A673 (cell line): ENCODE data around the gene BAIAP3.

ENCODE experiments used
- EZH2 ChIP-seq: fragments of 200-600 bp; sonication (generic); IDR thresholded peaks from 2 replicates; pipeline ENCODE4 v1.6.1; 2017; ENCODE audit warnings: borderline replicate concordance, low read depth, mild to moderate bottlenecking, mixed read lengths, antibody characterized with exemption, low read length; ENCODE audit not compliant: poor library complexity, severe bottlenecking
- TF ChIP-seq, protein P1 (sequence below): fragments of 300-800, 200-600 bp; sonication (generic); conservative IDR thresholded peaks from 2 replicates; pipeline ENCODE4 v1.5.1; 2017; ENCODE audit warnings: low read depth, mild to moderate bottlenecking, antibody characterized with exemption, low read length, moderate library complexity, mixed read lengths

GRCh38 chr16:1387331-1387730 lies 53.9 kb downstream of the BAIAP3 start:
- TF ChIP-seq, protein P1, sequence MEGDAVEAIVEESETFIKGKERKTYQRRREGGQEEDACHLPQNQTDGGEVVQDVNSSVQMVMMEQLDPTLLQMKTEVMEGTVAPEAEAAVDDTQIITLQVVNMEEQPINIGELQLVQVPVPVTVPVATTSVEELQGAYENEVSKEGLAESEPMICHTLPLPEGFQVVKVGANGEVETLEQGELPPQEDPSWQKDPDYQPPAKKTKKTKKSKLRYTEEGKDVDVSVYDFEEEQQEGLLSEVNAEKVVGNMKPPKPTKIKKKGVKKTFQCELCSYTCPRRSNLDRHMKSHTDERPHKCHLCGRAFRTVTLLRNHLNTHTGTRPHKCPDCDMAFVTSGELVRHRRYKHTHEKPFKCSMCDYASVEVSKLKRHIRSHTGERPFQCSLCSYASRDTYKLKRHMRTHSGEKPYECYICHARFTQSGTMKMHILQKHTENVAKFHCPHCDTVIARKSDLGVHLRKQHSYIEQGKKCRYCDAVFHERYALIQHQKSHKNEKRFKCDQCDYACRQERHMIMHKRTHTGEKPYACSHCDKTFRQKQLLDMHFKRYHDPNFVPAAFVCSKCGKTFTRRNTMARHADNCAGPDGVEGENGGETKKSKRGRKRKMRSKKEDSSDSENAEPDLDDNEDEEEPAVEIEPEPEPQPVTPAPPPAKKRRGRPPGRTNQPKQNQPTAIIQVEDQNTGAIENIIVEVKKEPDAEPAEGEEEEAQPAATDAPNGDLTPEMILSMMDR, result no peak
- TF ChIP-seq EZH2, result no peak
